Activated CD8-positive, alpha-beta memory T cell treated with anti-CD3 and anti-CD28 coated beads, Interleukin-2, amount 50 U/mL, for 48 hours (primary cell): ENCODE results near the gene PTPRH.

Experiments used
- DNase-seq: peaks from one replicate; pipeline ENCODE4 v3.0.0-alpha.2; 2020

The PTPRH gene, protein sequence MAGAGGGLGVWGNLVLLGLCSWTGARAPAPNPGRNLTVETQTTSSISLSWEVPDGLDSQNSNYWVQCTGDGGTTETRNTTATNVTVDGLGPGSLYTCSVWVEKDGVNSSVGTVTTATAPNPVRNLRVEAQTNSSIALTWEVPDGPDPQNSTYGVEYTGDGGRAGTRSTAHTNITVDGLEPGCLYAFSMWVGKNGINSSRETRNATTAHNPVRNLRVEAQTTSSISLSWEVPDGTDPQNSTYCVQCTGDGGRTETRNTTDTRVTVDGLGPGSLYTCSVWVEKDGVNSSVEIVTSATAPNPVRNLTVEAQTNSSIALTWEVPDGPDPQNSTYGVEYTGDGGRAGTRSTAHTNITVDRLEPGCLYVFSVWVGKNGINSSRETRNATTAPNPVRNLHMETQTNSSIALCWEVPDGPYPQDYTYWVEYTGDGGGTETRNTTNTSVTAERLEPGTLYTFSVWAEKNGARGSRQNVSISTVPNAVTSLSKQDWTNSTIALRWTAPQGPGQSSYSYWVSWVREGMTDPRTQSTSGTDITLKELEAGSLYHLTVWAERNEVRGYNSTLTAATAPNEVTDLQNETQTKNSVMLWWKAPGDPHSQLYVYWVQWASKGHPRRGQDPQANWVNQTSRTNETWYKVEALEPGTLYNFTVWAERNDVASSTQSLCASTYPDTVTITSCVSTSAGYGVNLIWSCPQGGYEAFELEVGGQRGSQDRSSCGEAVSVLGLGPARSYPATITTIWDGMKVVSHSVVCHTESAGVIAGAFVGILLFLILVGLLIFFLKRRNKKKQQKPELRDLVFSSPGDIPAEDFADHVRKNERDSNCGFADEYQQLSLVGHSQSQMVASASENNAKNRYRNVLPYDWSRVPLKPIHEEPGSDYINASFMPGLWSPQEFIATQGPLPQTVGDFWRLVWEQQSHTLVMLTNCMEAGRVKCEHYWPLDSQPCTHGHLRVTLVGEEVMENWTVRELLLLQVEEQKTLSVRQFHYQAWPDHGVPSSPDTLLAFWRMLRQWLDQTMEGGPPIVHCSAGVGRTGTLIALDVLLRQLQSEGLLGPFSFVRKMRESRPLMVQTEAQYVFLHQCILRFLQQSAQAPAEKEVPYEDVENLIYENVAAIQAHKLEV

DNA sequence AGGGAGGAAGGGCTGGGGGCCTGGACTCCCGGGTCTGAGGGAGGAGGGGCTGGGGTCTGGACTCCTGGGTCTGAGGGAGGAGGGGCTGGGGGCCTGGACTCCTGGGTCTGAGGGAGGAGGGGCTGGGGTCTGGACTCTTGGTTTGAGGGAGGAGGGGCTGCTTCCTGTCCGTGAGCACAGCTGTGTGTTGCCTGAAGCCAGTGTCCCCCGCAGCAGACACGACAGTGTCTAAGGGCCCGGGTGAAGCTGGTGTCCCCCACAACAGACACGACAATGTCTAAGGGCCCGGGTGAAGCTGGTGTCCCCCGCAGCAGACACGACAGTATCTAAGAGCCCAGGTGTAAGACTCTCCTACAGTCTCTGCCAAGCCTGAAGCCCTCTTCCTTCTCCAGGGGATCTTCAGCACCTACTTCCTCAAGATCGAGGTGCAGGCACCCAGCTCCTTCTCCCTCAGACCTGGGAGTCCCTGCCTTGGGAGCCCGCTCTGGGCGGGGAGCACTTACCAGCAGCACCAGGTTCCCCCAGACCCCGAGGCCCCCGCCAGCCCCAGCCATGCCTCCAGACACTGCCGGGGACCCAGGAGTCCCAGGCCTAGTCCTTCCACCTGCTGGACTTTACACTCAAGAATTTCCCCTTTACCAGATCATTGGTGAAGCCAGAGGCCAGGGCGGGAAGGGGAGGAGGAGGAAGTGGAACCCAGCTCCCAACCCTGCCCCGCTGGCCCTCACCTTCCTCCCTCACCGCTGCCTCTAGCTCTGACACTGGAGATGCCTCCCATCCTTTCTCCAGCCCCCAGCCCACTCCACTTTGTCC, at the start of gene PTPRH:
Gene PTPRH, minus strand, starts transcription at position 622 of the 813 bp plus-strand sequence. Its CDS starts 68 bp downstream, at position 554.
- no peak for DNase-seq

DNA sequence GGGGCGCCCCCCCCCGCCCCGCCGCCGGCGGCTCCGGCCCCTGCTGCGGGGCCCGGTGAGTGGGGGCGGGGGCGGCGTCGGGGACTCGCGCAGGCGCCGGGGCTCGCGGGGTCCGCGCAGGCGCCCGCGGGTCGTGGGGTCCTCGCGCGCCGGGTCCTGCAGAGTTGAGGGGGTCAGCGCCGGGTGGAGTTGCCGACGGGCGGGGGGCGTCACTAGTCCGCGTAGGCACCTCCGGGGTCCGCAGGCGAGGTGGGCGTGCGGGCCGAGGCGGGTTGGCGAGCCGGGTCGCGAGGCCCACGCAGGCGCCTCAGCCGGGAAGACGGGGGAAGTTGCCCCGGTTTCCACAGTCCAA, 49.2 kb upstream of the PTPRH start:
- DNase-seq: peak; percentile 76

DNA sequence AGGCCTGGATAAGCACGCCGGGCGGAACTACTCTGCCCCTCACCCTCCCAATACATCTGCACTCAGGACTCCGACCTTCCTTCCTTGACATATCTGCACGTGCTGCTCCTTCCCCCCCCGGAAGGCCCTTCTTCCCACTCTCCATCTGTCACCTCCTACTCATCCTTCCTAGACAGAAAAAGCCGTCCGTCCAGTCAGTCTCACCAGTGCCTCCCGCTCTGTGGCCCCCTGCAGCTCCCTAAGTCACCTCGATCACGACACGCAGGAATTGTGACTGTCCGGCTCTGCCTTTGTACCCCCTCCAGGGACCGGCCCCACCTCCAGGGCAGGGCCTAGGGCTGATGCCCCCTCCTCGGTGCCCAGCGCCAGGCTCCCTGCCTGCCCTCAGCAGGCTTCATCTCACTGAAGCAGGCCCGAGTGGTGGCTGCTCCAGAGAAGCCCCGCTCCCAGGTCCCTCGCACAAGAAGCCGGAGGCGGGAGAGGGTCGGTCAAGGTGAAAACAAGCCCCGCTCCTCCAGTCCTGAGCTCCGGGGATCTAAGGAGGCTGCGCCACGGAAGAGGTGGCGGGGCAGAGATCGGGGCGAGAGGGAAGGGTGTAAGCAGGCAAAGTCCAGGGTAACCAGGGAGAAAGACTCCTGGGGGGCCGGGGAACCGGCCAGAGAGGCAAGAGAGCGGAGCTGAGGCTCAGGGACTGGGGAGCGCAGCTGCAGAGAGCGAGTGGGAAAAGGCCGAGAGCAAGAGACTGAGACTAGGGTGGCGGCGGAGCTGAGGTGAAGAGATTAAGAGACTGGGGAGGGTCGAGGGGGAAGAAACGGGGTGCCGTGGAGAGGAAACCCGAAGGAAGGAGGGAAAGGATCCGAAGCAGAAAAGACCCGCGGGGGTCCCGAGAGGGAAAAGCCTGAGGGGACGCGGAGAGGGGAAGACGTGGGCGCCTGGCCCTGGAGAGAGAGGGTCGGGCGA, 48.4 kb upstream of the PTPRH start:
- DNase-seq: peak; percentile 71

DNA sequence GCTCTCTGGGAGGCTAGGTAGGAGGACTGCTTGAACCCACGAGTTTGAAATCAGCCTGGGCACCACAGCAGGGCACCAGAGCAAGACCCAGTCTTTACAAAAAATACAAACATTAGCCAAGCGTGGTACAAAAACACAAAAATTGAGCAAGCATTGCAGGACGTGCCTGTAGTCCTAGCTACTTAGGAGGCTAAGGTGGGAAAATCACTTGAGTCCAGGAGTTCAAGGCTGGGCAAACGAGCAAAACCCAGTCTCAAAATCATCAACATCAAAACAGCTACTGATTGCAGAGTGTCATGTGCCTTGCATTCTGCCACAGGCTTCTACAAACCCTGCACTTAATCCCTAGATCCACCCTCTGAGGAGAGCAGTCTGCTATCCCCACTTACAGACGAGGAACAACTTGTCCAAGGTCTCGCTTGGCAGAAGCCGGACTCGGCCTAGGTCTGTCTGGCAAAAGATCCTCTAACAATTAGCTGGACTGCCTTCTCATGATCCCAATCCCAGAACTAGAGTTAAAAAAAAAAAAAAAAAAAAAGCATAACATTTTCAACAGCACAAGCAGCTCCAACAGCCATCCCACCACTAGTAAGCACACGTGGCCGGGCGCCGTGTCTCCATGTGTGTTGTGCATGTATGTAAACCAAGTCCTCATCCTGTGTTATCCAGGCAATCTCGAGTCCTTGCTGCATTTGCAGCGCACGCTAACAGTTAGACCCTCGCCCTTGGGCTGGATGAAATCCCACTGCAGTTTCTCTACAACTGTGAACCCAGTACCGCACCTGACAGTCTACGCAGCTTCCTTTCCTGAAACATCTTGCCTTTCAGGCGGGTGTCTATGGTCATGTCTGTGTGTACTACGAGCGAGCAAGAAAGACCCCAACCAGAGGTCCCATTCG, 47.5 kb upstream of the PTPRH start:
- DNase-seq: peak; percentile 61

DNA sequence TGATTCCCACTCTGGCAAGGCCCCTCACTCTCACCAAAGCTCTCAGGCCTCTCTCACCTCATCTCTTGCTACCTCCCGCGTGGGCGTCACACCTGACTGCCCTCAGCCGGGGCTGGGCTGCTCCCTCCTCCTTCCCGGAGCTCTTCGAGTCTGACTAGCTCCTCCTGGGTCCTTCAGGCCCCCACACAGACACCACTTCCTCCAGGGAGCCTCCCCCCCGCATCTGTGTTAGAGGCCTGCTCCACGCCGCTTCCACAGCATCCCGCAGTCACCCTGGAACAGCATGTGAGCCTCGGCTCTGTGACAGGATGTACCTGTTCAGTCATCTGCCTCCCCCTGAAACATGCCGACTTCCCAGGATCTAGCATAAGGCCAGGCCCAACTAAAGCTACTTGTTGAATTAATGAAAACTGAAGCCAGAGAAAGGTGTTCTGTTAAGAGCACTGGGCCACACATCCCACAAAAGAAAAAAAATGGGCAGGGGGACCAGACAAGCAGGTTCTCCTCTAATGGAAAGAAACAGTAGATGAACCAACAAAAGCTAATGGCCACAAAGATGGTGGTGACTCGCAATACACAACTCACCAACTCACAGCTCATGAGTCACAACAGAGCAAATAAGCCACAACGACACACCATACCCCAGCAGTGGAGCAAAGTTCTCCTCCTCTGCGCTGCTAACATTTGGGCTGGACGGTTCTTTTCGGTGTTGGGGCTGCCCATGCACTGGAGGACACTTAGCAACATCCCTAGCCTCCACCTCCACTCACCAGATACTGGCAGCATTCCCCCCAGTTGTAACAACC, 46.5 kb upstream of the PTPRH start:
- peak; percentile 81 for DNase-seq

DNA sequence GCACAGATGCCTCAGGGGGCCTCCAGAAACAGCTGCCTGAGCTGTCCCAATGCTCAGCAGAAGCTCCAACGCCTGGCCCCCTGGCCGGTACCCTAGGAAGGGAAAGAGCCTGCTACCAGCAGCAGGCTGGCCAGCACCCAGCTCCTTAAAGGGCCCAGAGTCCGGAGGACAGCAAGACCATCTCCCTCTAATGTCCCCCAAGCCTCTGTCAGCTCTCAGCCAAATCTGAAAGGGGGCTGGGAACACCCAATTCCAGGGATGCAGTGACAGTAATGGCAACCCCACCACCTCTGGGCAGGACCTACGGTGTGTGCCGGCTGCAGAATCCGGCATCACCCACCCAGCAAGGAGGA, 45.3 kb upstream of the PTPRH start:
- peak; percentile 59 for DNase-seq

DNA sequence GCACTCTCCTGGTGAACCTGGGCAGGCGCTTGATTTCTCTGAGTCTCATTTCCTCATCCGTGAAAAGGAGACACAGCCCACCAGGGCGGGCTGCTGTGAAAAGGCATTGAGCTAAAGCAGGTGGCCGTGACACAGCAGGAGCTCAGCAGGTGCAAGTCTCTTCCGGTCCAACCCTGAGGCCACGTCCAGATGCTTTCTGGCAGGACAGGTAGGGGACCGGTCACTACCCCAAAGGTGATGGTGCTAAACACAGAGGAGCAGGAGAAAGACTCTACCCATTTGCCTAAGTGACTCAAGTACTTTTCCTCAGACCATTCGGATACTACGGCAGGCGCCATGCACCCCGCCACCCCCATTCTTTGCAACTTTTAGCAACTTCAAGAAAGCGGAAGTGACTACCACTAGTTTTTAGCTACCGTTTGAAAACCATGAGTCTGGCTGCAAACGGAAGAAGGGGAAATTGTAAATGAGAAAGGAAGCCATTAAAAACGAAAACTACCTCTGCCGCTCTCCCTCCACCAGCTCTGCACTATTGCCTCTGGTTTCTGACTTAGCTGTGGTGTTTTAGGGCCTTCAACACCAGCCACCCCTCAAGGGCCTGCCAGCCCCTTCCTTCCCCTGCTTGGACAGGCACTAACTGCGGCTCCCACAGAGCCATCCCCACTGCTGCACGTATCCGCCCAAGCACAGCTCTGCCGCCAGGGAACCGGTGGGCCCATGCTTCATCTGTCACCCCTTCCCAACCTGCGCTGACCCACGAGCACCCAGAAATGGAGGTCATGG, 44.7 kb upstream of the PTPRH start:
- DNase-seq: peak; percentile 71

DNA sequence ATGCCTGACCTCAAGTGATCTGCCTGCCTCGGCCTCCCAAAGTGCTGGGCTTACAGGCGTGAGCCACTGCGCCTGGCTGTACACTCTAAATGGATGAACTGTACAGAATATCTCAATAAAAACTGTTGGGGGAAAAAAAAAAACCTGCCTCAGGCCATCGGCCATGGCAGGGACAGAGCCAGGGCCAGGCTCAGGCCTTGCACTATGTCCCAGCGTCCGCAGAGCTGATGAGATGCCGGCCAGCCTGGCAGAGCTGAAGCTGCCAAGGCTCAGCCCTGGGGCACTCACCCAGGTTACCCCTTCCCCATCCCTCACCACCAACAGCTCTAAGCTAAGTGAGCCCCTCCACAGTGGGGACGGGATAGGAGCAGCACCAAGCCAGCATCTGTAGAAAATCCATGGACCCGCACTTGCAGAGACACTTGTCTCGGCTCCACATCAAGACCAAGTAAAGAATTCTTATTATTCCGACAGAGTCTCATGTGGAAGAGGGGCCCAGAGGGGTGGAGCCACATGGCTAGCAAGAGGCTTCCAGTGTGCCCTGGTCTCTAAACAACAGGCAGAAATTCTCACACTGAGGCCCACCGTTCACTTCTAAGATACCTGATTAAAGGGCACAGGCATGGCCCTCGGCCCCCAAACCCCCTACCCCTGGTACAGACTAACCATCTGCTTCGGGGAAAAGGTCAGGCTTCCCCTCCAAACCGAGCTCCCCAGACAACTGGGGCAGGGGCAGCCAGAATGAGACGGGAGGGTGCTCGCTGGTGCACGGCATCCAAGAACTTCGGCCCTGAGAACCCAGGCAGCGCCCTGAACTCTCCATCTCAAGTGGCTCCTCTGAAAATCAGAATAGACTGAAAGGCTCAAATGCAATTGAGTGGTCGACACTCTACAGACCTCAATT, 43.7 kb upstream of the PTPRH start:
- DNase-seq: no peak

DNA sequence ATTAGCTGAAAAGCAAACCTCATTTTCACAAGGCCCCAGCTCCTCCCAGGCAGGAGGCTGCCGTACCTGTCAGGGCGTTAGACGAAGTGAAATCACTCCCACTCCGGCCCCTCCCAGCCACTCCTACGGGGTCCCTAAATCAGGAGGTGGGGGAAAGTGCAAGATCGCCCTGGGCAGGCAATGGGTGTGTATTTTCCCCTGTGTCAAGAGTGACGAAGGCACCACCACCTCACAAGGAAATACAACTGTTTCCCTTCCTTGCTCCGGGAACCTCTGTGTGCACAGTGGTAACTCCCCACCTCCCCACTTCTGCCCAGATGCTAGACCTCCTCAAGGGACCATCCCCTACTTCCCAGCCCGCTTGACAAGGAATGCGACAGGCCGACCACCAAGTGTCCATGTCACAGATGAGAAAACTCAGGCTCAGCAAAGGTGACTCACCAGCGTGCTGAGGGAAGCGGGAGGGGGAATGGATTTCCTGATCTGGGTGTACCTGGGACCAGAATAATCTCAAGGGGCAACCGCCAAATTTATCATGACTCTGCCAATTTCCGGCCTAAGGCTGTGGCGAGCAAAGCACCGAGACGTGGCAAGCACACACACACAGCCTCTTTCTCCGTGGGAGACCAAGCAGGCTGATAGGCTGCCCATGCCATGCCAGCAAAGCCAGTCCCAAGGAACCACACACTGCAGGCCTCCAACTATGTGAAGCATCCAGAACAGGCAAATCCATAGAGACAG, 42.2 kb upstream of the PTPRH start:
- peak; percentile 71 for DNase-seq

DNA sequence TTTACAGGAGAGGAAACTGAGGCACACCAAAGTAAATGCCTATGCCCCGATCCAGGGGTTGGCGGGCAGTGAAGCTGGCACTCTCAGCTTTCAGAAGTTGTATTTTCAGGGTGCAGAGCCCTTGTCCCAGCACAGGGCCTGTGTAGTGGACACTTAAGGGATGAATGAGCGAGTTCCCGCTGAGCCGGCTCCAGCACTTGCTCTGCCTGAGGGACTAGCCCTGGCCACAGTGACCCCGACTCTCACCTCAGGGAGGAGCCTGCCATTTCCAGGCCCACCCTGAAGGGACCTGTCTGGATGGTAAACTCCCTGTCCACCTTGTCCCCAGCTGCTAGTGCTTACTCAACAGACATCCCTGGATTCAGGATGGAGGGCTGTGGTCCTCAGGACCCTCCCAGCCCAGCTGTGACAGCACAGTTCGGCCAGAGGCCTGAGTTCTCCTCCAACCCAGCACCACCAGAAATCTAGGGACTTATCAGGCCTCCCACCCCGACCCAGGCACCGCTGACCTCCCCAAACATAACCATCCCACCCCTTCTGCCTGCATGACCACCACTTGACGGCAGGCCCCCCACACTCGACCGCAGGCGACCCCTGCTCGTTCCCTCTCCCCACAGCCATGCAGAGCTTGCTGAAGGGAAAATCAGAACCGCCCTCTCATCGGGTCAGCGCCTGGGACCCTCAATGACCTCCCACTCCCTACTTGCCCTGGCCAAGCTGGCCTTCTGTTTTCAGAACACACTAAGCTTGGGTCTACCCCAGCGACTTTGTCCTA, 41.1 kb upstream of the PTPRH start:
- DNase-seq: no peak

DNA sequence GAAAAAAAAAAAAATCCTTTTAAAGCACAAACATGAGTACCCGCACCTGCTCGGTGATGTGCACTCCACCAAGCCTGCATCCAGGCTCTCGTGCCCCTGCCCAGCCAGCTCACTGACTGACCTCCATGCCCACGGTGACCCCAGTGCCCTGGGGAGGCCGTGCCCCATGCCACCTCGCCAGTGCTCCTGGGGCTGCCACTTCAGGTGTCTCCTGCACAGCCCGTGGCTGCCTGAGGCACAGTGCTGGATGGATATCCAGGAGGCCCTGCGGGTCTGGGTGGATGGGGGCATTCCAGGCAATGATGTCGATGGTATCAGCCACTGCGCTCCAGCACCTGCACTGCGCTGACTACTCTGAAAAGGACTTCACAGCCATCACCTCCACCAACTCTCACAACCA, 40.5 kb upstream of the PTPRH start:
- DNase-seq: no peak

DNA sequence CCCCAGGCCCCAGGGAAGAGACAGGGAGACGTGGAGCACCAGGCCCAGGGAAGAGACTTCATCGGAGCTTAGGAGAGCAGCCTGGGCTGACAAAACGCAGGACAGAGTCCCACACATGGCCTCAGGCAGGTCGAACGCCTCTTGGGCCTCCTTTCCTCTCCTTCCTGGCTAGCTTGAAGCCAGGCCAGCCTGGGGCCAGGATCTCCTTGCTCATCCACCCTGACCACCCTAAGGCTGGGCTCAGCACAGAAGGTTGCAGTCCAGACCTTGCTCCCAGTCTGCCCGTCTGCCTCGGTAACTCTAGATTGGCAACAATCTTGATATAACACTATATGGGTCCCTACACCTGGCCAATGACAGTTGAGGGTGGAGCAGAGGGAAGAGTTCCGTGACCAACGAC, 39.4 kb upstream of the PTPRH start:
- no peak for DNase-seq

DNA sequence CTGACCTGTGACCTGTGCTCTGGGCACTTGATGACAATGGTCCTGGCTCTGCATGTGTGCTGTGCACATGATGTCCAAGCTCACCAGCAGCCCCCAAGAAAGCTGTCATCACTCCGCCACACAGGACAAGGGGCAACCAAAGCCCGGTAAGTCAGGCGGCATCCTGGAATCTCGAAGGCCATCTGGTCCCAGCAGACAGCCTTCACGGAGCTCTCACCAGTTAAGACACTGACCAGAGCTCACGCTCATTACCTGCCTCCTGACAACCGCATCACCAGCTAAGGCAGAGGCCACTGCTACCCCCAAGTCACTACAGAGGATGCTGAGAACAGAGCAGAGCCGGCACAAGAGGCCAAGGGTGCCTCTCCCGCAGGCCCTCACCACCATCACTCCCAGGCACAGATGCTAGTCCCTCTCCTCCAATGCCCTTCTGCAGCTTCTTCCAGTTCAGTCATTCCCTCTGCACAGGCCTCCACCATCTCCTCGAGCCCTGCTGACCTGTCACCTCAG, 38.9 kb upstream of the PTPRH start:
- DNase-seq: no peak

DNA sequence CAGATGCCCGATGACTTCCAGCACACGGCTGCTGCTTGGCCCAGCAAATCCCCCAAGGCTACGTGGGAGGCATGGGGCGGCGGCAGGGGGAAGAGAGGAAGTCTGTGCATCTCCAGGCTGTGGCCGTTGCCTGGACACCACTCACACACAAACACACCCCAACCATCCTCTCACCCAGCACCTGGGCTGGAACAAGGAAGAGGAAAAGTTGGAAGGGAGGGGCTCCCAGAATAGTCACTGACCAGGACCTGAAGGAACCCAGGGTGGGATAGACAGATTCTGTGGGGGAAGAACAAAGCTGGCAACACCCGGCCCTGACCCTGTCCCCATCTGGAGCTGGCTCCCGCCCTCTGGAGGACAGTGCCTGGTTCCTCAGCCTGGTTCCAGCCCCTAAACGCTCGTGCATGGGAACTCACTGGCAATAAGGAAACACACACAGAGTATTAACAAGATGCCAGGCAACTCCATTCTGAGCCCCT, 38.4 kb upstream of the PTPRH start:
- no peak for DNase-seq
